HepG2 (cell line): Measurements from ENCODE around the gene THSD4. TPM values are rescaled to one million over a fixed set of nuclear protein-coding genes. Genes with fewer than 3 reads are reported as not detected.

ENCODE experiments used
- ARID3A ChIP-seq: IDR thresholded peaks from 2 replicates; pipeline ENCODE4 v1.6.1; 2012; ENCODE audit warnings: low read depth, low read length, improper control_type of control experiment
- BHLHE40 ChIP-seq: IDR thresholded peaks from 2 replicates; pipeline ENCODE4 v1.6.1; 2011; ENCODE audit warnings: low read length, improper control_type of control experiment
- CEBPB ChIP-seq: IDR thresholded peaks from 2 replicates; pipeline ENCODE4 v1.6.1; 2011; ENCODE audit warnings: low read depth, low read length, improper control_type of control experiment, borderline replicate concordance
- FOXA3 ChIP-seq: IDR thresholded peaks from 2 replicates; pipeline ENCODE4 v1.6.1; 2016; ENCODE audit warnings: missing genetic modification reagents, missing compliant biosample characterization
- FOXO1 ChIP-seq: sonication (generic); formaldehyde crosslinking; IDR thresholded peaks from 2 replicates; pipeline ENCODE4 v1.4.0; 2020; ENCODE audit warnings: missing genetic modification reagents
- FUBP1 ChIP-seq: sonication (generic); formaldehyde crosslinking; IDR thresholded peaks from 2 replicates; pipeline ENCODE4 v1.5.1; 2020; ENCODE audit warnings: missing genetic modification reagents, mild to moderate bottlenecking, borderline replicate concordance
- GATAD2A ChIP-seq: IDR thresholded peaks from 2 replicates; pipeline ENCODE4 v1.6.1; 2016
- HNRNPL ChIP-seq: fragments of 200-400 bp; formaldehyde crosslinking; IDR thresholded peaks from 2 replicates; pipeline ENCODE4 v1.6.1; 2017; ENCODE audit warnings: mild to moderate bottlenecking, low read depth, low read length
- KMT2B ChIP-seq: IDR thresholded peaks from 2 replicates; pipeline ENCODE4 v1.6.1; 2016; ENCODE audit warnings: missing genetic modification reagents, missing compliant biosample characterization
- MYC ChIP-seq: sonication (generic); formaldehyde crosslinking; IDR thresholded peaks from 2 replicates; pipeline ENCODE4 v1.9.0; 2021; ENCODE audit warnings: missing genetic modification reagents, borderline replicate concordance
- TOE1 ChIP-seq: sonication (generic); formaldehyde crosslinking; IDR thresholded peaks from 2 replicates; pipeline ENCODE4 v1.4.0; 2020; ENCODE audit warnings: mild to moderate bottlenecking, missing genetic modification reagents
- ZFP36 ChIP-seq: fragments of 150-350 bp; IDR thresholded peaks from 2 replicates; pipeline ENCODE4 v1.6.1; 2018; ENCODE audit warnings: borderline replicate concordance, low read length, low read depth; ENCODE audit not compliant: partially characterized antibody
- ZNF335 ChIP-seq: sonication (generic); formaldehyde crosslinking; IDR thresholded peaks from 2 replicates; pipeline ENCODE4 v1.4.0; 2020; ENCODE audit warnings: missing genetic modification reagents
- ZNF589 ChIP-seq: sonication (generic); formaldehyde crosslinking; conservative IDR thresholded peaks from 2 replicates; pipeline ENCODE4 v1.8.0; 2022; ENCODE audit warnings: mild to moderate bottlenecking, moderate library complexity, missing genetic modification reagents
- ZSCAN12 ChIP-seq: sonication (generic); formaldehyde crosslinking; IDR thresholded peaks from 2 replicates; pipeline ENCODE4 v1.9.0; 2021; ENCODE audit warnings: mild to moderate bottlenecking, missing genetic modification reagents
- polyA plus RNA-seq, 8 experiments: library from polyadenylated mRNA; depleted of rRNA in 3 of 8; stranded (reverse) in 7 of 8; unstranded in 1 of 8; fragments of >200 nt; fragmentation: Illumina TruSeq in 4 of 8; extraction: Trizol in 4 of 8; gene quantifications; 2 replicates each; pipeline versions ENCODE4 v1.2.1 to v1.2.3, GENCODE V29; 2011 to 2016; ENCODE audit warnings: low read depth in 4 of 8, missing spikeins in 1 of 8, mixed read lengths in 1 of 8; ENCODE audit not compliant: insufficient read depth in 1 of 8
- total RNA-seq, 5 experiments: library from RNA; depleted of rRNA; stranded (reverse); fragments of >200 nt; fragmentation: Illumina TruSeq; extraction: Trizol; gene quantifications; 2 replicates each; pipeline ENCODE4 v1.2.3, GENCODE V29; 2016; ENCODE audit warnings: low read depth in 1 of 5
- TF ChIP-seq, protein P1 (sequence below): sonication (generic); formaldehyde crosslinking; IDR thresholded peaks from 2 replicates; pipeline ENCODE4 v1.4.0; 2020; ENCODE audit warnings: missing genetic modification reagents, low read depth, mild to moderate bottlenecking, borderline replicate concordance
- TF ChIP-seq, protein P2 (sequence below): sonication (generic); formaldehyde crosslinking; IDR thresholded peaks from 2 replicates; pipeline ENCODE4 v1.5.0; 2020; ENCODE audit warnings: missing genetic modification reagents, mild to moderate bottlenecking, borderline replicate concordance
- TF ChIP-seq, protein P3 (sequence below): sonication (generic); formaldehyde crosslinking; IDR thresholded peaks from 2 replicates; pipeline ENCODE4 v1.4.0; 2020; ENCODE audit warnings: missing genetic modification reagents
- TF ChIP-seq, protein P4 (sequence below): sonication (generic); formaldehyde crosslinking; IDR thresholded peaks from 2 replicates; pipeline ENCODE4 v1.4.0; 2020; ENCODE audit warnings: missing genetic modification reagents, borderline replicate concordance

The THSD4 gene
- total and polyA plus RNA-seq, 2 of the 13 experiments (the other 11 are each of a cell fraction or from before 2014, with no cell fraction given) = 0.07 to 0.21 TPM

GRCh38 chr15:71455878-71456277 lies 340.6 kb downstream of the THSD4 start (continued):
- TF ChIP-seq ZSCAN12 (CRISPR knock-in tag) = no peak
- peak; percentile 95 for TF ChIP-seq FOXA3
- peak; percentile 84 for TF ChIP-seq GATAD2A
- TF ChIP-seq TOE1 (CRISPR knock-in tag) = no peak
- peak; percentile 64; the same call in 1 of the 2 replicates for TF ChIP-seq FOXO1
- no peak for TF ChIP-seq HNRNPL
- TF ChIP-seq ZNF335 (CRISPR knock-in tag) = no peak
- no peak for TF ChIP-seq ZFP36
- TF ChIP-seq, protein P1, sequence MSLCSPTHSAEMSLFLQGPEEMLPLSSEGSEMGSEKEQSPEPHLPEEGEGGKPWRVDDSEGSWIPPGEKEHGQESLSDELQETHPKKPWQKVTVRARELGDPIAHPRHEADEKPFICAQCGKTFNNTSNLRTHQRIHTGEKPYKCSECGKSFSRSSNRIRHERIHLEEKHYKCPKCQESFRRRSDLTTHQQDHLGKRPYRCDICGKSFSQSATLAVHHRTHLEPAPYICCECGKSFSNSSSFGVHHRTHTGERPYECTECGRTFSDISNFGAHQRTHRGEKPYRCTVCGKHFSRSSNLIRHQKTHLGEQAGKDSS (CRISPR knock-in tag) = no peak
- TF ChIP-seq BHLHE40 = no peak
- no peak for TF ChIP-seq KMT2B (CRISPR knock-in tag)
- TF ChIP-seq FUBP1 (CRISPR knock-in tag) = no peak
- no peak for TF ChIP-seq MYC (CRISPR knock-in tag)
- TF ChIP-seq CEBPB = no peak
- TF ChIP-seq ZNF589 (CRISPR knock-in tag) = no peak
- TF ChIP-seq, protein P2, sequence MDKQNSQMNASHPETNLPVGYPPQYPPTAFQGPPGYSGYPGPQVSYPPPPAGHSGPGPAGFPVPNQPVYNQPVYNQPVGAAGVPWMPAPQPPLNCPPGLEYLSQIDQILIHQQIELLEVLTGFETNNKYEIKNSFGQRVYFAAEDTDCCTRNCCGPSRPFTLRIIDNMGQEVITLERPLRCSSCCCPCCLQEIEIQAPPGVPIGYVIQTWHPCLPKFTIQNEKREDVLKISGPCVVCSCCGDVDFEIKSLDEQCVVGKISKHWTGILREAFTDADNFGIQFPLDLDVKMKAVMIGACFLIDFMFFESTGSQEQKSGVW = no peak
- no peak for TF ChIP-seq ARID3A
- TF ChIP-seq, protein P3, sequence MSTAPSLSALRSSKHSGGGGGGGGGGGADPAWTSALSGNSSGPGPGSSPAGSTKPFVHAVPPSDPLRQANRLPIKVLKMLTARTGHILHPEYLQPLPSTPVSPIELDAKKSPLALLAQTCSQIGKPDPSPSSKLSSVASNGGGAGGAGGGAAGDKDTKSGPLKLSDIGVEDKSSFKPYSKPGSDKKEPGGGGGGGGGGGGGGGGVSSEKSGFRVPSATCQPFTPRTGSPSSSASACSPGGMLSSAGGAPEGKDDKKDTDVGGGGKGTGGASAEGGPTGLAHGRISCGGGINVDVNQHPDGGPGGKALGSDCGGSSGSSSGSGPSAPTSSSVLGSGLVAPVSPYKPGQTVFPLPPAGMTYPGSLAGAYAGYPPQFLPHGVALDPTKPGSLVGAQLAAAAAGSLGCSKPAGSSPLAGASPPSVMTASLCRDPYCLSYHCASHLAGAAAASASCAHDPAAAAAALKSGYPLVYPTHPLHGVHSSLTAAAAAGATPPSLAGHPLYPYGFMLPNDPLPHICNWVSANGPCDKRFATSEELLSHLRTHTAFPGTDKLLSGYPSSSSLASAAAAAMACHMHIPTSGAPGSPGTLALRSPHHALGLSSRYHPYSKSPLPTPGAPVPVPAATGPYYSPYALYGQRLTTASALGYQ = peak; percentile 91
- TF ChIP-seq, protein P4, sequence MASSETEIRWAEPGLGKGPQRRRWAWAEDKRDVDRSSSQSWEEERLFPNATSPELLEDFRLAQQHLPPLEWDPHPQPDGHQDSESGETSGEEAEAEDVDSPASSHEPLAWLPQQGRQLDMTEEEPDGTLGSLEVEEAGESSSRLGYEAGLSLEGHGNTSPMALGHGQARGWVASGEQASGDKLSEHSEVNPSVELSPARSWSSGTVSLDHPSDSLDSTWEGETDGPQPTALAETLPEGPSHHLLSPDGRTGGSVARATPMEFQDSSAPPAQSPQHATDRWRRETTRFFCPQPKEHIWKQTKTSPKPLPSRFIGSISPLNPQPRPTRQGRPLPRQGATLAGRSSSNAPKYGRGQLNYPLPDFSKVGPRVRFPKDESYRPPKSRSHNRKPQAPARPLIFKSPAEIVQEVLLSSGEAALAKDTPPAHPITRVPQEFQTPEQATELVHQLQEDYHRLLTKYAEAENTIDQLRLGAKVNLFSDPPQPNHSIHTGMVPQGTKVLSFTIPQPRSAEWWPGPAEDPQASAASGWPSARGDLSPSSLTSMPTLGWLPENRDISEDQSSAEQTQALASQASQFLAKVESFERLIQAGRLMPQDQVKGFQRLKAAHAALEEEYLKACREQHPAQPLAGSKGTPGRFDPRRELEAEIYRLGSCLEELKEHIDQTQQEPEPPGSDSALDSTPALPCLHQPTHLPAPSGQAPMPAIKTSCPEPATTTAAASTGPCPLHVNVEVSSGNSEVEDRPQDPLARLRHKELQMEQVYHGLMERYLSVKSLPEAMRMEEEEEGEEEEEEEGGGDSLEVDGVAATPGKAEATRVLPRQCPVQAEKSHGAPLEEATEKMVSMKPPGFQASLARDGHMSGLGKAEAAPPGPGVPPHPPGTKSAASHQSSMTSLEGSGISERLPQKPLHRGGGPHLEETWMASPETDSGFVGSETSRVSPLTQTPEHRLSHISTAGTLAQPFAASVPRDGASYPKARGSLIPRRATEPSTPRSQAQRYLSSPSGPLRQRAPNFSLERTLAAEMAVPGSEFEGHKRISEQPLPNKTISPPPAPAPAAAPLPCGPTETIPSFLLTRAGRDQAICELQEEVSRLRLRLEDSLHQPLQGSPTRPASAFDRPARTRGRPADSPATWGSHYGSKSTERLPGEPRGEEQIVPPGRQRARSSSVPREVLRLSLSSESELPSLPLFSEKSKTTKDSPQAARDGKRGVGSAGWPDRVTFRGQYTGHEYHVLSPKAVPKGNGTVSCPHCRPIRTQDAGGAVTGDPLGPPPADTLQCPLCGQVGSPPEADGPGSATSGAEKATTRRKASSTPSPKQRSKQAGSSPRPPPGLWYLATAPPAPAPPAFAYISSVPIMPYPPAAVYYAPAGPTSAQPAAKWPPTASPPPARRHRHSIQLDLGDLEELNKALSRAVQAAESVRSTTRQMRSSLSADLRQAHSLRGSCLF = no peak
